K562 (cell line): ENCODE measurements around the gene LEPR. TPM values are rescaled to one million over a fixed set of nuclear protein-coding genes. Genes with fewer than 3 reads are reported as not detected.

Experiments used
- ATAC-seq: fragments of 200-7000 bp; cut with Tn5 transposase; 3 replicates; pipeline ENCODE4 v1.9.1; 2020; ENCODE audit warnings: moderate library complexity
- BruUV-seq: library from RNA; stranded (reverse); fragments of 400-500 nt; replicated peaks from 2 replicates; lab custom pipeline; 2021; lab: Mats Ljungman, UMichigan
- CTCF ChIA-PET: fragments of 300-600 bp; formaldehyde crosslinking; extraction: SDS; loops from one replicate; lab custom pipeline; 2021; ENCODE audit warnings: low intra/inter-chr PET ratio; lab: Yijun Ruan, JAX
- POLR2A ChIA-PET: fragments of 300-600, 350-650 bp; sonication (Branson Sonifier 250); formaldehyde crosslinking; extraction: SDS; loops from one replicate; lab custom pipeline; 2021; ENCODE audit warnings: antibody characterized with exemption, inconsistent platforms; lab: Yijun Ruan, JAX
- DNase-seq, 4 experiments: peaks; one replicate each; pipeline versions ENCODE4 v3.0.0 to v3.0.0-alpha.2; 2011 to 2018; ENCODE audit warnings: low spot score in 3 of 4, mixed read lengths in 3 of 4; ENCODE audit errors: extremely low read depth in 1 of 4
- FAIRE-seq: peaks from 2 replicates; lab custom pipeline; 2011; peaks lifted over from hg19 to GRCh38; lab: Jason Lieb, UNC
- H2AFZ ChIP-seq: 2 replicates; pipeline ENCODE4 v1.6.0; 2011; ENCODE audit warnings: low read depth, low read length, control low read depth, inconsistent platforms
- H3K27ac ChIP-seq: fragments of 200-600 bp; 3 replicates; pipeline ENCODE4 v1.8.0; 2011; ENCODE audit warnings: low read depth, mild to moderate bottlenecking, control low read depth, inconsistent platforms, low read length, moderate library complexity, mixed read lengths; ENCODE audit errors: extremely low read depth
- H3K27me3 ChIP-seq, 2 experiments: fragments of 300-600 bp in 1 of 2; 2 replicates in 1 of 2; 3 replicates in 1 of 2; pipeline versions ENCODE4 v1.6.0 to v1.8.0; 2011; ENCODE audit warnings: inconsistent platforms in 2 of 2, low read length in 2 of 2, mild to moderate bottlenecking in 1 of 2, mixed read lengths in 1 of 2, moderate library complexity in 1 of 2; ENCODE audit not compliant: control insufficient read depth in 2 of 2, insufficient read depth in 2 of 2
- H3K36me3 ChIP-seq: fragments of 300-600 bp; 3 replicates; pipeline ENCODE4 v1.8.0; 2011; ENCODE audit warnings: mild to moderate bottlenecking, low read length, inconsistent platforms; ENCODE audit not compliant: control insufficient read depth, insufficient read depth
- H3K4me1 ChIP-seq, 2 experiments: fragments of 200-600 bp in 1 of 2; replicated peaks in 1 of 2; 2 replicates in 1 of 2; 3 replicates in 1 of 2; pipeline versions ENCODE4 v1.5.1 to v1.8.0; 2011; ENCODE audit warnings: inconsistent platforms in 2 of 2, low read length in 2 of 2, mild to moderate bottlenecking in 1 of 2, mixed read lengths in 1 of 2, moderate library complexity in 1 of 2; ENCODE audit not compliant: control insufficient read depth in 2 of 2, insufficient read depth in 2 of 2
- H3K4me2 ChIP-seq: 2 replicates; pipeline ENCODE4 v1.6.1; 2011; ENCODE audit warnings: low read length, control low read depth, inconsistent platforms, mixed read lengths; ENCODE audit not compliant: insufficient read depth
- H3K4me3 ChIP-seq: fragments of 200-600 bp; sonication (generic), shearing (Covaris generic); 2 replicates; pipeline ENCODE4 v1.5.1; 2016; ENCODE audit warnings: control low read depth, inconsistent platforms
- H3K79me2 ChIP-seq: fragments of 200-600 bp; 3 replicates; pipeline ENCODE4 v1.8.0; 2011; ENCODE audit warnings: low read length, inconsistent platforms; ENCODE audit not compliant: control insufficient read depth, insufficient read depth
- H3K9ac ChIP-seq, 2 experiments: 2 replicates each; pipeline versions ENCODE4 v1.6.0 to v1.6.1; 2011; ENCODE audit warnings: low read depth in 2 of 2, low read length in 2 of 2, control low read depth in 1 of 2, inconsistent platforms in 1 of 2, mild to moderate bottlenecking in 1 of 2, mixed read lengths in 1 of 2; ENCODE audit not compliant: insufficient read depth in 1 of 2
- H3K9me1 ChIP-seq: one replicate; pipeline ENCODE4 v1.6.0; 2011; ENCODE audit warnings: inconsistent platforms, mild to moderate bottlenecking, low read length, moderate library complexity; ENCODE audit not compliant: control insufficient read depth, insufficient read depth
- H3K9me3 ChIP-seq: replicated peaks from 2 replicates; pipeline ENCODE4 v1.5.1; 2011; ENCODE audit warnings: low read depth, low read length, inconsistent platforms; ENCODE audit not compliant: control insufficient read depth, insufficient read depth
- H4K20me1 ChIP-seq: replicated peaks from 2 replicates; pipeline ENCODE4 v1.6.1; 2011; ENCODE audit warnings: low read length, inconsistent platforms, mixed read lengths; ENCODE audit not compliant: control insufficient read depth, insufficient read depth
- BCL6 ChIP-seq: fragments of 250-450 bp; sonication (Bioruptor Pico); IDR thresholded peaks from 2 replicates; pipeline ENCODE4 v1.4.0; 2020
- C11orf30 ChIP-seq: fragments of 450-650 bp; IDR thresholded peaks from 2 replicates; pipeline ENCODE4 v1.6.1; 2016; ENCODE audit warnings: low read depth, mild to moderate bottlenecking
- MCM7 ChIP-seq, 2 experiments: fragments of 450-650 bp; IDR thresholded peaks; 2 replicates each; pipeline ENCODE4 v1.6.1; 2016 to 2018
- PHF20 ChIP-seq: fragments of 450-650 bp; IDR thresholded peaks from 2 replicates; pipeline ENCODE4 v1.6.1; 2018; ENCODE audit not compliant: partially characterized antibody
- PTTG1 ChIP-seq: fragments of 450-650 bp; IDR thresholded peaks from 2 replicates; pipeline ENCODE4 v1.6.1; 2016; ENCODE audit warnings: low read depth, mild to moderate bottlenecking, missing genetic modification characterization, missing compliant biosample characterization
- SRSF1 ChIP-seq: fragments of 200-400 bp; formaldehyde crosslinking; IDR thresholded peaks from 2 replicates; pipeline ENCODE4 v1.6.1; 2017; ENCODE audit warnings: mild to moderate bottlenecking, low read depth, low read length, moderate library complexity
- TRIM24 ChIP-seq, 2 experiments: fragments of 450-650 bp; IDR thresholded peaks; 2 replicates each; pipeline ENCODE4 v1.6.1; 2016
- ZBTB43 ChIP-seq: sonication (generic); formaldehyde crosslinking; IDR thresholded peaks from 2 replicates; pipeline ENCODE4 v1.8.0; 2023; ENCODE audit warnings: mild to moderate bottlenecking, missing genetic modification reagents
- ZFX ChIP-seq: sonication (generic); formaldehyde crosslinking; IDR thresholded peaks from 2 replicates; pipeline ENCODE4 v1.8.0; 2022; ENCODE audit warnings: mild to moderate bottlenecking, missing genetic modification reagents, moderate library complexity
- ZNF121 ChIP-seq: sonication (generic); formaldehyde crosslinking; conservative IDR thresholded peaks from 2 replicates; pipeline ENCODE4 v1.8.0; 2022; ENCODE audit warnings: missing genetic modification reagents
- ZNF316 ChIP-seq: fragments of 450-650 bp; IDR thresholded peaks from 2 replicates; pipeline ENCODE4 v1.6.1; 2016
- ZNF318 ChIP-seq, 2 experiments: fragments of 450-650 bp; IDR thresholded peaks; 2 replicates each; pipeline ENCODE4 v1.6.1; 2016; ENCODE audit warnings: mild to moderate bottlenecking in 2 of 2, borderline replicate concordance in 1 of 2, low read depth in 1 of 2, moderate library complexity in 1 of 2
- ZNF408 ChIP-seq: fragments of 250-450 bp; sonication (Bioruptor Pico); IDR thresholded peaks from 2 replicates; pipeline ENCODE4 v1.4.0; 2020; ENCODE audit warnings: low read depth, mild to moderate bottlenecking, moderate library complexity
- WGBS: fragments of 100-300 bp; shearing (Covaris generic); methylation state at CpG from one replicate; pipeline ENCODE4 v1.1.6; 2016; ENCODE audit warnings: low coverage, mixed read lengths; ENCODE audit not compliant: insufficient coverage; ENCODE audit errors: missing lambda C conversion rate; 5-methylcytosine and 5-hydroxymethylcytosine counted together
- in situ Hi-C: fragments of 300-500 bp; cut with MboI; formaldehyde crosslinking; loops from 4 replicates; pipeline ENCODE4 v1.15.0; 2018; ENCODE audit warnings: inconsistent platforms, mixed read lengths
- intact Hi-C: fragments of 100-400 bp; cut with micrococcal nuclease; formaldehyde crosslinking; loops from 2 replicates; pipeline ENCODE4 v1.14.2; 2022
- polyA plus RNA-seq, 8 experiments: library from polyadenylated mRNA; depleted of rRNA in 4 of 8; stranded (reverse) in 5 of 8; unstranded in 3 of 8; fragments of >200 nt; fragmentation: Nextera tagmentation in 2 of 8; fragmentation: Illumina TruSeq in 1 of 8; extraction: Ambion mirVana in 2 of 8; extraction: Trizol in 1 of 8; gene quantifications; 2 replicates each; pipeline versions ENCODE4 v1.2.1 to v1.2.3, GENCODE V29; 2011 to 2014; ENCODE audit warnings: inconsistent platforms in 1 of 8, missing spikeins in 1 of 8
- total RNA-seq, 7 experiments: library from RNA; depleted of rRNA in 6 of 7; stranded (reverse); fragments of >200 nt in 6 of 7; fragmentation: Illumina TruSeq in 2 of 7; extraction: Trizol in 2 of 7; gene quantifications; 2 replicates each; pipeline versions ENCODE4 v1.2.1 to v1.2.3, GENCODE V29; 2011 to 2021; ENCODE audit warnings: low replicate concordance in 1 of 7

The LEPR gene
- total and polyA plus RNA-seq, 9 of the 15 experiments (the other 6 are each of a cell fraction or from before 2014, with no cell fraction given) = 12.2 to 111 (median 43.1) TPM

- peak in 1 of 4 experiments; percentile 34 for DNase-seq
- H3K9me3 ChIP-seq = no peaks in the 10 kb centered on the region
Measured at GRCh38 chr1:65417729-65418128, 2.7 kb upstream of the LEPR start.

More at GRCh38 chr1:65417729-65418128, 2.7 kb upstream of the LEPR start:
- intact Hi-C loops = no loop called here
- Histone ChIP-seq H3K4me3 (no peak overlapping the region), H4K20me1 (no peaks in the 10 kb centered on the region; the same call in 1 of the 2 replicates), H3K9me1 (no peaks in the 10 kb centered on the region), H2AFZ (peak overlapping the region; percentile 58), H3K9ac (peak overlapping the region; percentile 68 to 73; a peak in 2 of 4 replicates), H3K36me3 (peaks cover 30% of the 10 kb centered on the region), H3K4me2 (peak overlapping the region; percentile 95), H3K27ac (peak overlapping the region; percentile 85), H3K27me3 (no peaks in the 10 kb centered on the region), H3K4me1 (peaks cover 26 to 54% of the 10 kb centered on the region in 2 experiments), H3K79me2 (peaks cover 25% of the 10 kb centered on the region)
- no peak for ATAC-seq
- no TSS peak for BruUV-seq
- in situ Hi-C loops = loop anchor here (5.0 kb wide), 1 partner anchor 180 kb away; no protein-coding TSS in a partner anchor
- FAIRE-seq = no peak
- CTCF ChIA-PET = no interaction called here
- POLR2A ChIA-PET = interaction anchor here (0.6 to 2.7 kb wide), 3 partner anchors 14 to 236 kb away, joined by 3 to 7 read pairs (median 3); no protein-coding TSS in a partner anchor
- TF ChIP-seq ZBTB43 = no peak
- TF ChIP-seq ZNF318 (IDR thresholded peaks at IDR 0.05; ENCODE audit: borderline replicate concordance in 1 of 2, low read depth in 1 of 2) = no peak
- no peak for TF ChIP-seq BCL6
- no peak for TF ChIP-seq PHF20
- no peak for TF ChIP-seq PTTG1
- TF ChIP-seq TRIM24 (IDR thresholded peaks at IDR 0.05) = no peak
- no peak for TF ChIP-seq MCM7 (IDR thresholded peaks at IDR 0.05)
- TF ChIP-seq ZFX = no peak
- TF ChIP-seq ZNF408 = no peak
- no peak for TF ChIP-seq ZNF121 (CRISPR knock-in tag)
- peak; percentile 48; the same call in 1 of the 2 replicates for TF ChIP-seq C11orf30
- TF ChIP-seq ZNF316 = peak; percentile 81; the same call in 1 of the 2 replicates
- no peak for TF ChIP-seq SRSF1
- 39% methylated on average over 2 of the region's 2 CpGs for WGBS
